Fibroblast of the aortic adventitia (primary cell): Measurements from ENCODE around the gene DAPK1. TPM values are rescaled to one million over a fixed set of nuclear protein-coding genes. Genes with fewer than 3 reads are reported as not detected.

Experiments
- DNase-seq: peaks from one replicate; pipeline ENCODE4 v3.0.0-alpha.2; 2010; ENCODE audit warnings: low read depth
- H3K4me3 ChIP-seq: 2 replicates; pipeline ENCODE4 v1.5.1; 2011; ENCODE audit warnings: low read depth, mild to moderate bottlenecking, control low read depth, low read length, moderate library complexity
- total RNA-seq: library from RNA; depleted of rRNA; stranded (reverse); fragments of >200 nt; gene quantifications from 2 replicates; pipeline ENCODE4 v1.2.3, GENCODE V29; 2012; ENCODE audit warnings: low replicate concordance
- TF ChIP-seq, protein P1 (sequence below): IDR thresholded peaks from 2 replicates; pipeline ENCODE4 v1.5.1; 2011; ENCODE audit warnings: mild to moderate bottlenecking, low read length, control low read depth, inconsistent platforms; ENCODE audit not compliant: insufficient read depth

Gene DAPK1
- total RNA-seq, 1 donor: 30.9 TPM

DNA sequence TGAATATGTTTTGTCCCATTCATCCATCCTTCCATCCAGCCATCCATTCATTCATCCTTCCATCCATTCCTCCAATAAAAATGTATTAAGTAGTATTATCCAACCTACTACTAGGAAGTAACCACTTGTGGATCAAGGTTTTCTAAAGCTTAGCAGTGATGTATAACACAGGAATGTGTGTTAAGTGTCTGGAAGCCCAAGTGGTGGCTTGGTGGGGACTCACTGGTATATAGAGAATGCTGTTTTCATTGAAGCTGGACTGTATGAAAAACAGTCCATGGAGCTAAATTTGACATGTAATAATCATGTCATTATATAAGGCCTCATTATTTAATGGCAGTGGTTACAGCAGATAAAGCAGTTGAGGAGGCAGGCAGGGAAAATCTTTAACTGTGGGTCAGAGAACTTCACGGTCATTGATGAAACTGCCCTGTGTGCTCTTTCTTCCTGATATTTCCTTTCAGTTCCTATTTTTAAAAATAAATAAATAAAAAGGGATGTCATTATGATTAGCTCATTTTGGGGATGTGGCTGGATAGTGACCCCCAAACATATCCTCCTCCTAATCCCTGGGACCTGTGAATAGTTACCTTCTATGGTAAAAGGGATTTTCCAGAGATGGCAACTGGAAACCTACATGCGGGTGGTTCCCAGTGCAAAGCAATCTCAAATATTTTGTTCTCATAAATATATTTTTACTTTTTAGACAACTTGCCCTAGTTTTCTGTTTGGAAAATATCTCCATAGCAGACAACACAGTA lies 82.3 kb downstream of the DAPK1 start:
- DNase-seq: no peak
- TF ChIP-seq, protein P1, sequence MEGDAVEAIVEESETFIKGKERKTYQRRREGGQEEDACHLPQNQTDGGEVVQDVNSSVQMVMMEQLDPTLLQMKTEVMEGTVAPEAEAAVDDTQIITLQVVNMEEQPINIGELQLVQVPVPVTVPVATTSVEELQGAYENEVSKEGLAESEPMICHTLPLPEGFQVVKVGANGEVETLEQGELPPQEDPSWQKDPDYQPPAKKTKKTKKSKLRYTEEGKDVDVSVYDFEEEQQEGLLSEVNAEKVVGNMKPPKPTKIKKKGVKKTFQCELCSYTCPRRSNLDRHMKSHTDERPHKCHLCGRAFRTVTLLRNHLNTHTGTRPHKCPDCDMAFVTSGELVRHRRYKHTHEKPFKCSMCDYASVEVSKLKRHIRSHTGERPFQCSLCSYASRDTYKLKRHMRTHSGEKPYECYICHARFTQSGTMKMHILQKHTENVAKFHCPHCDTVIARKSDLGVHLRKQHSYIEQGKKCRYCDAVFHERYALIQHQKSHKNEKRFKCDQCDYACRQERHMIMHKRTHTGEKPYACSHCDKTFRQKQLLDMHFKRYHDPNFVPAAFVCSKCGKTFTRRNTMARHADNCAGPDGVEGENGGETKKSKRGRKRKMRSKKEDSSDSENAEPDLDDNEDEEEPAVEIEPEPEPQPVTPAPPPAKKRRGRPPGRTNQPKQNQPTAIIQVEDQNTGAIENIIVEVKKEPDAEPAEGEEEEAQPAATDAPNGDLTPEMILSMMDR: no peak

DNA sequence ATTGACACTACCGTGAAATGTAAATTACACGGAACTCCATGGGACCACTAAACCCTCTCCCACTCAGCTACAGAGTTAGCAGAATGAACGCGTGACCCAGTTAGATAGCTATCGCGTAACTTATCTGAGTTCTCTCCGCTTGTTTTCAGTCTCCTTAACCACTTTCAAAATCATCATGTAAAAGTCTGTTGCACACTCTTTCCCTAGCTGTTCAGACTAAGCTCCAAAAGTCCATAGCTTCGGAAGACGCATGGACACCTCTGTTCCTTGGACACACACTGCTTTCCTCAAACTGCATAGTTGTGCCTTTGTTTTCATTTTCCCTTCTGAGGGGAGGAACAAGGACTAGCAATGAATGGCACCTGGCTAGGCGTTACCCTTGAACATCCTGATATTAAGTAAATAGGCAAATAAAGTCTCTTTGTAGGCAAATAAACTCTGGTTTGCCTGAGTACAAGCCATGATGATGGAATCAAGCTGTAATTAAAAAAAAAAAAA lies 83.3 kb downstream of the DAPK1 start:
- TF ChIP-seq, protein P1: no peak
- no peak overlapping the region for H3K4me3 ChIP-seq

More for the DNA sequence above, 82.3 kb downstream of the DAPK1 start:
- H3K4me3 ChIP-seq: no peak overlapping the region

DNA sequence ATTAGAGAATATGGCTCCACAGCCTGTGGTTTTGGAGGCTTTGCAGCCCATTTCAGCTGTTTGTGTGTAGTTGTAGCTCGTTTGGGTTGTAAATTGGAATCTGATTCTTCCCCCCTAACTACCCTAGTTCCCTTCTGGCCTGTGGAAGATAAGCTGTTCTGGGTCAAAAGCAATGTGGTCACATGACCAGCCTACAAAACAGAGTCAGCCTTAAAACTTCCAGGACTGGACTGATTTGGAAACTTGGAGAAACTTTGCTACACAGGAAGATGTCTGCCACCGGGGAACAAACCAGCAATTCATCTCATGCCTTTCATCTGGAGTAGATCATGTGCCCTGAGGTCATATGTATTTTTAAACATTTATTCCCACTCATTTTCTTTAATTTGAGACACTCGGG lies 83.8 kb downstream of the DAPK1 start:
- H3K4me3 ChIP-seq: no peak overlapping the region
- peak; percentile 63 for DNase-seq
- TF ChIP-seq, protein P1: no peak

More for the DNA sequence above, 83.3 kb downstream of the DAPK1 start:
- DNase-seq: no peak

DNA sequence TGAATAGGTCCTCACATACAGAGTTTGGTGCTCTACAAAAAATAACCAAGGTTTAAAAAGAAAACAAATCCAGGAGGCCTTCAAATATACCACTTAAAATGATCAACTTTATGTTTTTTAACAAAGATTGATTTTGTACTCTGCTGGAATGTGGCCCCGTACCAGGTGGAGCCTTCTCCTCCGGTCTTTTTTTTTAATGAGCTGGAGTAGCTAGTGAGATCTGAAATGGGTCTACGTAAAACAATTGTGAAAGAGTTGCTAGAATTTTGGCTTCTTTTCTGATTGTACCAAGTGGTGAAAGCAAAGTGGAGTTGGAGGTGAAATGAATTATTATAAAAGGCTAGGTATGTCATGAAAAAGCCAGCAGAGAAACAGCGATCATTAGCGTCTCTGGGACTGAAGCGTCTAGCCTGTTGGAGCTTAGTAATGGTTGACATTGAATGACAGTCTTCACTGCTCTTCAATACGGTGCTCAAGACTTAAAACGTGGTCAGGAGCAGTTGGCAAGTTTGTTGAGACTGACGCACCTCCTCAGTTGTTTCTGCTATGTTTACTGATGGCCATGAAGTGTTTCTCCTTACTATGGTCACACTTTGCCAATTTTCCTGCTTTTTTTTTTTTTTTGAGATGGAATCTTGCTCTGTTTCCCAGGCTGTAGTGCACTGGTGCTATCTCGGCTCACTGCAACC lies 84.4 kb downstream of the DAPK1 start:
- H3K4me3 ChIP-seq: no peak overlapping the region
- TF ChIP-seq, protein P1: no peak
- no peak for DNase-seq

DNA sequence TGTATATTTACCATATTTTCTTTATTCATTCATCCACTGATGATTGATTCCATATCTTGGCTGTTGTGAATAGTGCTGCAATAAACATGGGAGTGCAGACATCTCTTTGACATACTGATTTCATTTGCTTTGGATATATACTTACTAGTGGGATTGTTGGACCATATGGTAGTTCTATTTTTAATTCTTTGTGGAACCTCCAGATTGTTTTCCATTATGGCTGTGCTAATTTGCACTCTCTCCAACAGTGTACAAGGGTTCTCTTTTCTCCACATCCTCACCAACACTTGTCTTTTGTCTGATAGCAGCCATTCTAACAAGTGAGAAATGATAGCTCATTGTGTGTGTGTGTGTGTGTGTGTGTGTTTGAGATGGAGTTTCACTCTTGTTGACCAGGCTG lies 86.7 kb downstream of the DAPK1 start:
- no peak overlapping the region for H3K4me3 ChIP-seq
- TF ChIP-seq, protein P1: no peak
- DNase-seq: no peak

DNA sequence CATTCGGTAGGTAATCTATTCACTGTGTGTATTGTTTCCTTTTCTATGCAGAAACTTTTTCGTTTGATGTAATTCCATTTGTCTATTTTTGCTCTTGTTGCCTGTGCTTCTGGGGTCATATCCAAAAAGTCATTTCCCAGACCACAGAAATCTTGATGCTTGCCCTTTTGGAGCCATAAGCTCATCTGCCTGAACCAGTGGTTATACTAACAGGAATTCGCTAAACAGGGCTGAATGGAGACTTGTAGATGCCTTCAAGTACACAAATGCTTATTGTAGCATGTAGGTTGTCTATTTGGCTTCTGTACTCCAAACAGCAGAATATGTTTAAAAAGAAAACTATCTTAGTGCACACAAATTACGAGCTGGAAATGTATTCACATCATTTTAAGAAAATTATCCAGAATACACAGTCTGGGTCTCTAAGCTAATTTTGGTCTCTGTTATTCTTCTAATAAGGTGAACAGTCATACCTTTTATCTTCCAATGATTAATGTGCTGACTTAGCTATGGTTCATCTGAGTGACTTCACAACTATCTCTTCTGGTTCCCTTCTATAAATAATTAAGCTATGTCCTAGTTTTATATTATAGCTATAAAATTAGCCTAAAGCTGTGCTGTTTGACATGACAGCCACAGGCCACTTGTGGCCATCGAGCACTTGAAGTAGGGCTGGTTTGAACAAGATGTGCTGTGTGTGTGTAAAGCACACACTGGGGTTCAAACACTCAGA lies 87.6 kb downstream of the DAPK1 start:
- TF ChIP-seq, protein P1: no peak
- no peak for DNase-seq
- no peak overlapping the region for H3K4me3 ChIP-seq
